ENCODE data around the gene AURKA.
"Not testable (repeated sequence)": the region's sequence is repeated elsewhere in the genome, so short reads cannot be mapped to it uniquely, and the experiment has no call there.

Gene AURKA

DNA sequence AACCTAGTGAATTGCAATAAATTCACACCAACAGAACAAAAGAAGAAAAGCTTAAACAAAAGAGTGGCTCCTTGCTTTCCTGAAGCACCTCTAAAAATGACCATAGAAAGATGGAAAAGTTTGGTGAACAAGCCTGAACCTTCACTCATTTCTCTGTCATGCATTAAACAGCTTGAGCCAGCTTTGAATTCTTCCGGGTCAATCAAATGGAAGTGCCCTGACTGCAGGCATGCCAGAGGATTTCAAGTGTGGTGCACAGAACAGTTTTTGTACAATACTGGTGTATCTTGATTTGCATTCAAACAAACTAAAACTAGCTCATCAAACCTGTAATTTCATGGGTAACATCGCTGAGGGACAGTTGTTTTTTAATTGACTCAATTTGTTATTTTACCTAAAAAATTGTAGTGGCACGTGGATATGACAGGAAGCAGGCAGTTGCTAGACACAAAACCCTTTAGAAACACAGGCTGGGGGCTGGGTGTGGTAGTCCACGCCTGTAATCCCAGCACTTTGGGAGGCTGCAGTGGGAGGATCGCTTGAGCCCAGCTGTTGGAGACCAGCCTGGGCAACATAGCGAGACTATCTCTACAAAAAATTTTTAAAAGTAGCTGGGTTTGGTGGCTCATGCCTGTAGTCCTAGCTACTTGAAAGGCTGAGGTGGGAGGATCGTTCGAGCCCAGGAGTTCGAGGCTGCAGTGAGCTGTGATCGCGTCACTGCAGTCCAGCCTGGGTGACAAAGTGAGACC is 29.1 kb upstream of the AURKA start:
- no peak for FAIRE-seq

DNA sequence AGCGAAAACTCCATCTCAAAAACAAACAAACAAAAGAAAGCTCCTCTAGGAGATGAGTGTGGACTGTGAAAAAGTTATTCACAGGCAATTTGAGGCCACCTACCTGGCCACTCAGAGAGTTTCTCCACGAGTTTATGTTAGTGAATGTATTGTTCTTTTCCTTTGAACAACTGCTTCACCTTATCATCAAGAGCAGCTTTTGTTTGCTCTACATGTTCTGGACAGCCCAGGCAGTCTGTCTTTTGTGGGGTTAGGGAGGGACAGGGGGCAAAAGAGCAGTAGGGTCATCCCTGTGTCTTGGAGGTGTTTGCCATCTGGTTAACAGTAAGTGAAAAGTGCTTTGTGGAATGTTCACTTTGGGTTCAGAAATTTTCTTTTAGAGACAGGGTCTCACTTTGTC is 28.0 kb upstream of the AURKA start:
- no peak for FAIRE-seq

DNA sequence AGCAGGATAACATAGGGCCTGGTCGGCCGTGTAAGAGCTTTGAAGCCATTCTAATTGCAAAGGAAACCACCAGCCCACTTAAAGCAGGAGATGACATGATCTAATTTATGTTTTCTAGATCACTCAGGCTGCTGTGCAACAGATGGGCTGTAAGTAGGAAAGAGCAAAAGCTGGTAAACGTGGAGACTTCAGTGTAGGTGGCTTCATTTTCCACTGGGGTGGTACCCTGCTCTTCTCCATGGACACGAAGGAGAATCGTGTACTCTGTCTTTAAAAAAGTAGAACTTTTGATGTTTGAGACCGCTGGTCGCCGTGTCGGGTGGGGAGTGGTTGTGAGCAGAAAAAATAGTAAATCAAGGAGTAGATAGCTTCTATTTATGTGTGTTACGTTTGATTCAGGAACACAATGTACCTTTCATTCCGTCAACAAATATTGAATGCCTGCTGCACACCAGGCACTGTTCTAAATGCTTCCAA is 26.4 kb upstream of the AURKA start:
- FAIRE-seq, result no peak

DNA sequence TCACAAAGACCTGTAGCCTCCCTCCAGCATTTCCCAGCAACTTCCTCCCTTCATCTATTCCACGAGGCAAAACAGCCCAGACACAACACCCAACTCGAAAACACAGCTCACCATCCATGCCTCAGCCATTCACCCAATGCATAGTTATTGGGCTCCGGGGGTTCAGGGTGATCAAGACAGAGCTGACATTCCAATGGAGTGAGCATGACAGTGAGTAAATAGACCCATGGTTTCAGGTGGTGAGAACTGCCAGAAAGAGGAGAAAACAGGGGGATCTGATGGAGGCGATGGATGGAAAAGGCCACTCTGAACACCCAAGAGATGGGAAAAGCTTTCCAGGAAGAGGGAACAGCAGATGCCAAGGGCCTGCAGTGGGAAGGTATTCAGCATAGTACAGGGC is 25.9 kb upstream of the AURKA start:
- no peak for FAIRE-seq

DNA sequence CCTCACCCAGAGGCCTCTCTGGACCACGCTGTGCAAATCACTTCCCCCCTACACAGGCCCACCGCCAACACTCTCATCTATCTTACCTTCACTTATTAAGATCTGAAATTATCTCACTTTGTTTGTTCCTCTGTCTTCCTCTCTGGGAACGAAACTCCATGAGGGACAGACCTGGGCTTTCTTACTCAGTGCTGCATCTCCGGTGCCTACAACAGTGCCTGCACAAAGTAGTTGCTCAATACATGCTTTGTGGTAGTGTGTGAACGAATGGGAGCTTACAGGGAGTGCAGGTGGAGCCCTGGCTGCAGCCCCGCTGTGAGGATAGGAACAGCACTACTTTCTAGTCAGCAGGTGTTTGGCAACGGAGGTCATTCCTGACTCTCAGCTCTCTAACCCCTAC is 25.4 kb upstream of the AURKA start:
- no peak for FAIRE-seq

DNA sequence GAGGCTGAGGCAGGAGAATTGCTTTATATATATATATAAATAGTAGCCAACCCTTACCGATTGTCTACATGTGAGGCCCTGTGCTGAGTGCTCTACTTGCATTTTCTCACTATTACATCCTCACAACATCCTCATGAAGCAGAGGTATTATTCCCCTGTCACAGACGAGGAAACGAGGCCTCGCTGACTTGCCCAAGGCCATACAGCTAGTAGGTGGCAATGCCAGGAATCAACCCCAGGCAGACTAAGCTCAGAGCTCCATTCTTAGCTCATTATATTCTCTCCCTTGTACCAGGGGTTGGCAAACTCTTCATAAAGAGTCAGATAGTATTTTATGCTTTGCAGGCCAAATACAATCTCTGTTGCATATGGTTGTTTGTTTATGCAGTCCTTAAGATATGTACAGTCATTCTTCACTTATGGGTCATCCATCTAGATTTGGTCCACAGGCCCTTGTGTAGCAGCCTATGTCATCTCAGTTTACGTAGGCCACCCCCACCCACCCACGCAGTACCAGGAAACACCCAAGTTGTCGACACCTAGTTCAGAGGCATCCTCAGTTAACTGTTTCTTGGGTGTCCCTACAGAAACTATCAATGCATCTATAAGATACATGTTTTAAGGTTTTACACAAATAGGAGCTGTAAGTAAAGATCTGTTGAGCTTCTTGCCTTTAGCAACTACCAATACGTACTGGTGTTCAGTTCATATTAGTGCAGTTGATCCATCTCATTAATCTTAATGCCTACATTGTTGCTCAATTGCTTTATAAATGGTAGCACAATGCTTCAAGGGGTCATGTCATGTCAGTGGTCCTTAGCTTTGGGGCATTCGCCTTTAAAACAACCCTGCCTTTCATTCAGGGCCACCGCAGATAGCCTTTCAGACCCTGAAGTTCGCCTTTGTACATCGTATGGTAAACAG is 23.1 kb upstream of the AURKA start:
- no peak for FAIRE-seq

DNA sequence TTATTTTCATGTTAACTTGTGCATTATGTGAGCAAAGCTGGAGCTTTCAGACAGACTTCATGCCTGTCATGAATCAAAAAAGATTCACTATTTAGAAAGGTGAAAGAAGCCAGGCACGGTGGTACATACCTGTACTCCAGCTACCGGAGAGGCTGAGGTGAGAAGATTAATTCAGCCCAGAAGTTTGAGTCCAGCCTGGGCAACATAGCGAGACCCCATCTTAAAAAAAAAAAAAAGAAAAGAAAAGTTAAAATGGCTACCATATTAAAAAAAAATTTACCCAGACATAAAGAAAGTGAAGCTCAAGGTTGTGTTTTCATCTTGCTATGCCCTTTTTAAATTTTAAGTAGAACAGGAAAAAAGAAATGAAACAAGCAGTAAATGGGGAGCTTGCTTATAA is 20.9 kb upstream of the AURKA start:
- FAIRE-seq, result no peak

DNA sequence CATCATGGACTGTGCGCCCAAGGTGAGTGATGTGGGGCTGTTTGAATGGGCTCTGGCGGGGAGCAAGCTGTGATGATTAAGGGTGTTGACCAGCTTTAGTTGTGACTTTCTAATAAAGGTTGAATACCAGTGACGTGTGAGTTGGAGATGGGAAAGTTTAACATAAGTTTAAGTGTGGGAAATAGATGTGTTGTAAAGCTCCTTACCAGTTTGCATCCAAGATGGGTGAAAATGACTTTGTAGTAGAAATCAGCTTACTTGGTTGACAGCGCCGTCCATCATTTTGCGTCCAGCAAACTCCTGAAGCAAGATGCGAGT is 20.4 kb upstream of the AURKA start:
- FAIRE-seq, result no peak

DNA sequence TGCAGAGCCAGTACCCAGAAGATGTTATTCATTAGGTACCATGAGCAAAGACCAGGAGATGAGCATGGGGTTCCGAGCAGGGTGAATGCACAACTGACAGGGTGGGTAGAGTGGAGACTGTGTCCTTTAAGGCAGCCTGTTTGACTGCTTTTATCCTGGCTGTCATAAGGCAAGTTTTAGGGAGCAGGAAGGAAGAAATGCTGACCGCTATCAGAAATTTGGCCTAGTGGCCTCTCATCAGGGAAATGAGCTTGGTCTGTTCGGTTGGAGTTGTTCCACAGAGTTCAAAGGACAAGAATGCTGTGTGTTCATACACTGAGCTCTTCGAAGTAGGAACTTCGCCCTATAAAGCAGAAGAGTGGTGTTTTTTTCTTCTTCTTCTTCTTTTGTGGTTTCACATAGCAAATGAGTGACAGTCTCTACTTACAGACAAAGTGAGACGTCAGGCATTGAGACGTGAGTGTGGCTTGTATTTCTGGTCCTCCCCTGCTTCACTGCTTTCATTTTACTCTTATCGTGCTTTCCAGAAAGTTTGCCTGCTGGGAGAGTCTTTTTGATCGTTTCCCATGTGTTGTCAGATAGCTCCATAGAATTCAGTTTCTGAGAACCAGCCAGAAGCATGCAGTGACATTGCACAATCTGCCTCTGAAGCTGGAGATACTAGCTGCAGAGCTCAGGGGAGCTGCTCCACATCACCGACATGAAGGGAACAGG is 19.9 kb upstream of the AURKA start, which contains the start of gene CASS4:
Gene CASS4 (plus strand): TSS at position 502 of the 714 bp plus-strand sequence. CDS start 199 bp downstream, at position 701.
- FAIRE-seq, result no peak

DNA sequence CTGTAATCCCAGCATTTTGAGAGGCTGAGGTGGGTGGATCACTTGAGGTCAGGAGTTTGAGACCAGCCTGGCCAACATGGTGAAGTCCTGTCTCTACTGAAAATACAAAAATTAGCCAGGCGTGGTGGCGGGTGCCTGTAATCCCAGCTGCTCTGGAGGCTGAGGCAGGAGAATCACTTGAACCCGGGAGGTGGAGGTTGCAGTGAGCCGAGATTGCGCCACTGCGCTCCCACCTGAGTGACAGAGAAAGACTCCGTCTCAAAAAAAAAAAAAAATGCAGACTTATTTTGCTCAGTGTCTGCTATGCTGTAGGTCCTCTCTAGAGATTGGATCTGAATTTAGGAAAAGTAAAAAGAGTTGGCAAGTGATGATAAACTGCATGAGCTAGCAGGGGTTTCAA is 19.3 kb upstream of the AURKA start:
- FAIRE-seq, result not testable (repeated sequence)

DNA sequence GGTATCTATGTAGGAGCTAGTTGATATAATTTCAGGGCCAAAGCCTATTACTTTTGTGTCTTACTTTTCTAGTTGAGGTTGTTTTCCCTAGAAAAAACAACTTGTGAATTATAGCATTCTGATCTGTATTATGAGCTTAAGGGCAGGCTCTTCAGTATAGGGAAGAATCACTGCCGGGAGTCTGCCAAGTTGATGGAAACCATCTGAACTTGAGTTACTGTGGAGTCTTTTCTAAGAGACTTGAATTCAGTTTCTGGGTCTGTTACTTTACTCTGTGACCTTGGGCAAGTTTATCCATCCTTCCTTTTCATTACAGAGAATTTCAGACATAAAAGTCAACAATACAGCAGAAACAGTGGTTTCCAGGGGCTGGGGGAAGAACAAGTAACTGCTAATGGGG is 17.9 kb upstream of the AURKA start:
- FAIRE-seq, result no peak

DNA sequence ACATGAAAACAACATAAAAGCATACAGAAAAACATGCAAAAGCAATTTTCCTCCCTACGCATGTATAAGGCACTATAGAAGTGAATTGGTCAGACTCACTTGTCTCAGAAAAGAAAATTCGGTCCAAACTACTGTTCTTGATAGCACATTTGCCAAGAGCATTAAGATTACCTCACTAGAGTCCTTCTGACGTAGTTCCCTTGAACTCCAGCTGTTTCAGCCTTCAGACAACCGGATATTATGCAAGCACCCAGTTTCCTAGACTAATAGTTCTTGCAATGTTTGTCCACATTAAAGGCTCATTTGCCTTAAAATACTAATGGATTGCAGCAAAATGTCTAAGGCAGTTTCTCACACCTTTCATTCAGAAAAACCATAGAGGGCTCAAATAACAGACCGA is 17.5 kb upstream of the AURKA start:
- no peak for FAIRE-seq

DNA sequence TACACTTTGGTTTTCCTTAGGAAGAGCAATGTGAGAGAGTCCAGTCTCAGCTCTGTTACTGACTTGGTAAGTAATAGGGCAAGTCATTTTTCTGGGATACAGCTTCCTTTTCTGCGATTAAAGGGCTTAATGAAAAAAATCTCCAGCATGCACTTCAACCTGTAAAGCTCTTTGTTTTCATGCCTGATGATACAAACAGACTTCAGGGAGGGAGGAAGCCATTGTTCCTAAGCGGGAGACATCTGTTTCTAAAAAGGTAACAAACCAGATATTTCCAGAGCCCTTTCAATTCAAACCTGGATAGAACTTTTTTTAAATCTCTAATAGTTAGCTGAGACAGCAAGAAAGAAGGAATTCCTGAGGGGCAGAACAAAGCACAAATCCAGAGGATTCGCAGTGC is 14.9 kb upstream of the AURKA start:
- FAIRE-seq, result no peak

DNA sequence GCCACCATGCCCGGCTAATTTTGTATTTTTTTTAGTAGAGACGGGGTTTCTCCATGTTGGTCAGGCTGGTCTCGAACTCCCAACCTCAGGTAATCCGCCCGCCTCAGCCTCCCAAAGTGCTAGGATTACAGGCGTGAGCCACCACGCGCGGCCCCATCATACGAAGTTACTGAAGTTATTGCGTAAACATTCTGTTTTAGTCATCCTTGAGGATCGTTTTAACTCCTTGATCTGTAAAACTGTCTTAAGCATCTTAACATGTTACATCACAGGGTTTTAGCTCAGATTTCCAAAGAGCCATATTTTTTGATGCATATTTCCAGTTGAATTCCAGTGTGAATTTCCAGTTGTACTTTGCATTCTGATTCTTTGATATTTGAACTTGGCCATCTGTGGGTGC is 13.3 kb upstream of the AURKA start:
- not testable (repeated sequence) for FAIRE-seq

DNA sequence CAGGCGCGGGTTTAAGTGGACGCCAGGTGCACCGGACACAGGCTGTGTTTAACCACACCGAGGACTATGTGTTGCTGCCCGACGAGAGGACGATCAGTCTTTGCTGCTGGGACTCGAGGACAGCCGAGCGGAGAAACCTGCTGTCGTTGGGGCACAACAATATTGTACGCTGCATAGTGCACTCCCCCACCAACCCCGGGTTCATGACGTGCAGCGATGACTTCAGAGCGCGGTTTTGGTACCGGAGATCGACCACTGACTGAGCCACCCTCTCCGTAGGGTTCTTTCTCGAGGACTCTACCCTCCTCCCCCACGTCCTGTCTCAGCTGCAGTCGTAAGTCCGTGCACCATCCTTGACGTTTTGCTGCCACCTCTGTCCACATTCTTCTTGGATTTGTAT is 11.4 kb upstream of the AURKA start:
- FAIRE-seq, result no peak

DNA sequence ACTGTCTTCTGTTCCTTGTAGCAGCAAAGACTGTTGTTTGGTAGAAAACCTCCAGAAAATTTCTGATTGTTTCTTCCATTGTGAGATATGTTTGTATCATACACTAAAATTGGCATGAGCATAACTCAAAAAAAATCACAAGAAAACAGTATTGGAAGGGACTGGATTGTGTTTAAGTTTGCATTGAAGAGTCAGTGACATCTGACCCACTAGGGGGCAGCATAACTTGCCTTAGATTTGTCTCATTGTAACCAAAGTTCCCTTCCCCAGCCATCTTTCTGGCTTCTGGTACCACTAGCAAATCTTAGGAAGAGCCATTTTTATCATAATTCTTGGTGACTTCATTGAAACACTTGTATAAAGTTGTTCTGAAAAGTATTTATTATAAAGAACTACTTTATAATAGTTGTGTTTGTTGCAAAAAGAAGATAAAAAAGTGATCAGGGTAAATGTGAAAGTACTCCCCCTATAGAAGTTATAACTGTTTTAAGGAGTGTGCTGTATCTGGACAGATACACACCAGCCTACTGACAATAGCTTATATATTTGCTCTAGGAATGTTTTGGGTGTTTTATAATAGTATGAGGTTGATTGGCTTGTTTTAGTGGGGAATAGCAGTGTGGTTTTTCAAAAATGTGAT is 8.1 kb upstream of the AURKA start:
- FAIRE-seq, result peak; percentile 68

DNA sequence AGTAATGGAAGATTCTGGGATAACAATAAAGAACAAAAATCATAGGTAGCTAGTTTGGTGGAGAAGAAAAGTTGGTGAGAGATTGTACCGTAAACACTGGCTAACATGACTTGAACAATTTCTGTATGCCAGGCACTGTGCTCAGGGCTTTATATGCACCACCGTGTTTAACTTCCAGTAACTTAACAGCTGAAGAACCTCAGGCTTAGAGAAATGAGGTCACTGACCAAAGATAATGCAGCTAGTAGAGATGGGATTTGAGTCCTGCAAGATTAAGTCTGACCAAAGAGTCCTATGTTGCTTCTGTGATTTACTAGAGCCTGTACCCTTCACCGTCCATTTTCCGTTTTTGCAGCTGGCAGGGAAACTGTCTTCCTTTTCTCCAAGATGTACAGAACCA is 3.2 kb upstream of the AURKA start:
- FAIRE-seq, result no peak

DNA sequence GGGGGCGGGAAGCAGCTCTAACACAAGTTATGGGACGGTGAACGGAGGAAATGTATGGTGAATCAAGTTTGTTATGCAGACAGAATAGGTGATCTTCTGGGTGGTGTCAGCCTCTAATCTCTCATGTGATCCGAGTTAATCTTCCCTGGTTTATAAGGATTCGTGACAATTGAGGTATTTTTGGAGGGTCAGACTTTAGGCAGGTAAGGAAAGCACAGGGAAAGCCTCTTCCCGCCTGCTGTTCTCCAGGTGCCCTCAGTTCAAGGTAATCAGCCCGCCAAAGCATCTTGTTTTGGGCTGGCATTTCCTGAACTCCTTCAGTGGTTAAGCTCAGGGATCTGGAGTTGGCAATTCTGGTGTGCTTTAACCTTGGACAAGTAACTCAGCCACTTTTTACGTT is 1.6 kb upstream of the AURKA start:
- FAIRE-seq, result no peak

DNA sequence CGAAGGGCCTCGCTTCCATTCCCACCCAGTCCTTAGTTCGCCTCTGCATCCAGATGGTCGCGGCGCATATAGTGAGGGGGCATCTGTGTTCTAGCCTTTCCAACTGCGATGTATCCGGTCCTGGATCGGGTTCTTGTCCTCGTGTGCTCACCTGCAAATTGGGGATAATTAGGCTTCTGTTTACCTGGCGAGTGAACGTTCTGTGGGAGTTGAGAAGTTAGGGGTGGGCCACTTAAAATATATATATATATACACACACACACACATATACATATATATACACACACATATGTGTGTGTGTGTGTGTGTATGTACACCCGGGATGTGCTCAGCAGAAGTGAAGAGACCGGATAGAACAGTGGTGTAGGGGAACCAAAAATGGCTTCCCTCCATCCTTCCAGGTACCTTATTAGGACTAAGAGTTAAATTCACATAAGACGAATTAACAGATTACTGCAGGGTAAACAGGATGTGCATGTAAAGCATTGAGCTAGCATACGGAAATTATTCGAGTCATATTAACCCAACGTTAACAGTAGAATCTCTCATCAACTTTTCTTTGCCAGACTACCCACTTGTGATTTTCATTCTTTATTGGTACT is 967 bp upstream of the AURKA start:
- FAIRE-seq, result no peak

DNA sequence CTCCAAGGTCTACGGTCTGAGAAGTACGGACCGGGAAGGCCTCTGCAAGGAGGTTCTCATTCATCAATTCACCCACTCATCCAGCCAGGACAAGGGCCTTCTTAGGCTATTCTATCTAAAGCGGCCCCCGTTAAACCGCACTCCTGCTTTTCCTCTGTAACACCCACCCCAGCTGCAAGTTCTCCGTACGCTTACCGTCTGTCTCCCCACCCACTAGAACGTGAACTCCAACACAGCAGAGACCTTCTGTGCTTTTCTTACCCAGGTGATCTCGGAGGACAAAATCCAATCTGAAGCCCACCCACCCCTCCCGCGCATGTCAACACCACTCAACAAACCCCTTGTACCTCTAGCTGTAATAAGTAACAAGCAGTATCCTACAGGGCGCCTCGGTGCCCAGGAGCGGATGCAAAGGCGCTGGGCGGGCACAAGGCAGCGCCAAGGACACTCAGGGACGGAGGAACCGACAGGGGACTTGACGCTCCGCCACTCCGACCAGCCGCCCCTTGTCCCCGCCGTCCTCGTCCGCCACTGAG is 351 bp downstream of the AURKA start:
- no peak for FAIRE-seq

DNA sequence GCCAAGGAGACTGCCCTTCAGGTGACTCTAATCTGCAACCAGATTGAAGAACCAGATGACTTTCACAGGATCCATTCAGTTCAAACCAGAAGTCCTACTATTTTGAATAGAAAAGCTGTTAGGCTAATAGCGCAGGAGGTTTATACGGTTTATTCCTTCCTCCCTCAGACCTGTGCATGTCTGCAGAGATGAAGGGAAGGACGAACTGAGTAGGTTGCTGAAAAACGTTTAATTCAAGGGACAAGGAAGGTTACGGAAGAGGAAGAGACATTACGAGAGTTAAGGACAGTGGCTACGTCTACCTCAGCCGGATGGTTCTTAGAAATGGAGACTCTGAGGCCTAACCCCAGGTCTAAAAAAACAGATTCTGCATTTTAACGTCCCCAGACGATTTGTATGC is 978 bp downstream of the AURKA start:
- no peak for FAIRE-seq

DNA sequence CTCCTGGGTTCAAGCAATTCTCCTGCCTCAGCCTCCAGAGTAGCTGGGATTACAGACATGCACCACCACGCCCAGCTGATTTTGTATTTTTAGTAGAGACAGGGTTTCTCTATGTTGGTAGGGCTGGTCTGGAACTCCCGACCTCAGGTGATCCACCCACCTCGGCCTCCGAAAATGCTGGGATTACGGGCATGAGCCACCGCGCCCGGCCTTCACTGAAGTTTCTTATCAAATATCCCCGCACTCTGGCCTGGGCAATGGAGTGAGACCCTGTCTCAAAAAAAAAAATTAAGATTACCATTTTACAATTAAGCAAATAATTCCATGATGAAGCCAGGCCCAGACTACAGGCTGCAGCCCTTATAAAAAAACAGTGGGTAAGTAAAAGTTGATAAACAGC is 1.6 kb downstream of the AURKA start:
- FAIRE-seq, result not testable (repeated sequence)

All from TTC549 (cell line).